Small intestine (tissue), 7 donors: ENCODE results near the gene REPS2. TPM values are rescaled to one million over a fixed set of nuclear protein-coding genes. Genes with fewer than 3 reads are reported as not detected.

ENCODE experiments used
- DNase-seq, 2 donors: peaks; one replicate each; pipeline versions ENCODE4 v3.0.0 to v3.0.0-alpha.2; 2013
- FAIRE-seq: peaks from 2 replicates; lab custom pipeline; 2012; peaks lifted over from hg19 to GRCh38; lab: Jason Lieb, UNC
- H3K27ac ChIP-seq, 3 donors: one replicate each; pipeline ENCODE4 v1.5.1; 2013; ENCODE audit warnings: low read length in 2 of 3, mild to moderate bottlenecking in 2 of 3, control low read depth in 1 of 3, inconsistent platforms in 1 of 3, low read depth in 1 of 3, moderate library complexity in 1 of 3
- H3K27me3 ChIP-seq, 3 donors: one replicate each; pipeline ENCODE4 v1.6.1; 2013; ENCODE audit warnings: low read length in 3 of 3, inconsistent platforms in 1 of 3; ENCODE audit not compliant: control insufficient read depth in 3 of 3, insufficient read depth in 3 of 3
- H3K36me3 ChIP-seq, 3 donors: one replicate each; pipeline ENCODE4 v1.6.1; 2013; ENCODE audit warnings: low read length in 3 of 3, inconsistent platforms in 1 of 3, low read depth in 1 of 3, mild to moderate bottlenecking in 1 of 3, moderate library complexity in 1 of 3; ENCODE audit not compliant: control insufficient read depth in 3 of 3, insufficient read depth in 2 of 3
- H3K4me1 ChIP-seq, 3 donors: one replicate each; pipeline ENCODE4 v1.6.1; 2013; ENCODE audit warnings: low read length in 2 of 3, inconsistent platforms in 1 of 3, low read depth in 1 of 3, mild to moderate bottlenecking in 1 of 3, moderate library complexity in 1 of 3; ENCODE audit not compliant: control insufficient read depth in 3 of 3, insufficient read depth in 2 of 3
- H3K4me3 ChIP-seq, 3 donors: one replicate each; pipeline ENCODE4 v1.5.1; 2013; ENCODE audit warnings: low read length in 3 of 3, control low read depth in 1 of 3, inconsistent platforms in 1 of 3, low read depth in 1 of 3, mild to moderate bottlenecking in 1 of 3, moderate library complexity in 1 of 3
- H3K9me3 ChIP-seq, 2 donors: one replicate each; pipeline ENCODE4 v1.6.1; 2013; ENCODE audit warnings: low read depth in 1 of 2, low read length in 1 of 2; ENCODE audit not compliant: control insufficient read depth in 2 of 2, insufficient read depth in 1 of 2
- WGBS, 3 donors: extraction: QIAGEN DNeasy Blood & Tissue Kit; methylation state at CpG; one replicate each; pipeline ENCODE4 v1.1.7; 2013; 5-methylcytosine and 5-hydroxymethylcytosine counted together
- polyA plus RNA-seq, 4 donors: library from polyadenylated mRNA; stranded (reverse) in 3 of 4; unstranded in 1 of 4; fragments of 200-250 nt in 3 of 4; fragments of 120-200 nt in 1 of 4; gene quantifications; one replicate each; pipeline versions ENCODE4 v1.2.1 to v1.2.3, GENCODE V29; 2013
- donor health status: healthy with polysubstance abuse.
- donor health status: control.
- donor health status: control.
- donor health status: Bipolar disorder and iron deficiency.
- donor health status: healthy.

The REPS2 gene
- polyA plus RNA-seq, 4 donors: 1.3 to 8.3 (median 3.2) TPM

- Histone ChIP-seq H3K4me3 (no peak overlapping the region), H3K36me3 (no peaks in the 10 kb centered on the region), H3K4me1 (no peaks in the 10 kb centered on the region), H3K27me3 (no peaks in the 10 kb centered on the region), H3K27ac (no peak overlapping the region), H3K9me3 (no peaks in the 10 kb centered on the region)
- FAIRE-seq (no peak), DNase-seq (no peak)
- 49 to 70% (median 57%) methylated on average over 5 of the region's 5 CpGs for WGBS, 3 donors
These were observed 107.0 kb downstream of the REPS2 start for GRCh38 chrX:17053502-17053901.

GRCh38 chrX:17056868-17057608 lies 110.6 kb downstream of the REPS2 start:
- no peaks in the 10 kb centered on the region for H3K36me3 ChIP-seq
- H3K27me3 ChIP-seq: no peaks in the 10 kb centered on the region
- no peak for DNase-seq
- WGBS, 3 donors: 49 to 70% (median 51%) methylated on average over 2 of the region's 2 CpGs
- no peak overlapping the region for H3K27ac ChIP-seq
- FAIRE-seq: no peak
- no peak overlapping the region for H3K4me3 ChIP-seq
- H3K9me3 ChIP-seq: no peaks in the 10 kb centered on the region
- H3K4me1 ChIP-seq: no peaks in the 10 kb centered on the region

GRCh38 chrX:17062065-17062464 lies 115.6 kb downstream of the REPS2 start:
- Histone ChIP-seq H3K9me3 (no peaks in the 10 kb centered on the region), H3K36me3 (no peaks in the 10 kb centered on the region), H3K4me3 (no peak overlapping the region), H3K4me1 (no peaks in the 10 kb centered on the region), H3K27ac (no peak overlapping the region), H3K27me3 (no peaks in the 10 kb centered on the region)
- FAIRE-seq (no peak), DNase-seq (no peak)

GRCh38 chrX:17065100-17065499 lies 118.6 kb downstream of the REPS2 start:
- H3K27me3 ChIP-seq: no peaks in the 10 kb centered on the region
- H3K4me1 ChIP-seq: no peaks in the 10 kb centered on the region
- FAIRE-seq (no peak), DNase-seq (no peak)
- H3K27ac ChIP-seq: no peak overlapping the region
- no peak overlapping the region for H3K4me3 ChIP-seq
- WGBS, 3 donors: 86 to 89% (median 87%) methylated on average over 5 of the region's 5 CpGs
- no peaks in the 10 kb centered on the region for H3K9me3 ChIP-seq
- H3K36me3 ChIP-seq: no peaks in the 10 kb centered on the region

GRCh38 chrX:17067534-17067933 lies 121.1 kb downstream of the REPS2 start:
- Histone ChIP-seq H3K36me3 (no peaks in the 10 kb centered on the region), H3K9me3 (no peaks in the 10 kb centered on the region), H3K4me1 (no peaks in the 10 kb centered on the region), H3K27me3 (no peaks in the 10 kb centered on the region), H3K4me3 (no peak overlapping the region), H3K27ac (no peak overlapping the region)
- DNase-seq (no peak), FAIRE-seq (no peak)
- 42 to 83% (median 82%) methylated on average over 1 of the region's 1 CpG for WGBS, 3 donors

GRCh38 chrX:17072301-17072700 lies 125.8 kb downstream of the REPS2 start:
- DNase-seq (no peak), FAIRE-seq (no peak)
- H3K27ac ChIP-seq: no peak overlapping the region
- 66 to 91% (median 91%) methylated on average over 1 to 2 of the region's 2 CpGs for WGBS, 3 donors
- H3K36me3 ChIP-seq: no peaks in the 10 kb centered on the region
- no peak overlapping the region for H3K4me3 ChIP-seq
- H3K27me3 ChIP-seq: no peaks in the 10 kb centered on the region
- no peaks in the 10 kb centered on the region for H3K4me1 ChIP-seq
- H3K9me3 ChIP-seq: no peaks in the 10 kb centered on the region

GRCh38 chrX:17072721-17073230 lies 126.3 kb downstream of the REPS2 start:
- 49 to 79% (median 71%) methylated on average over 3 of the region's 3 CpGs for WGBS, 3 donors
- H3K9me3 ChIP-seq: no peaks in the 10 kb centered on the region
- no peak for FAIRE-seq

GRCh38 chrX:17075004-17075403 lies 128.5 kb downstream of the REPS2 start:
- Histone ChIP-seq H3K27me3 (no peaks in the 10 kb centered on the region), H3K27ac (no peak overlapping the region), H3K4me3 (no peak overlapping the region), H3K4me1 (no peaks in the 10 kb centered on the region), H3K9me3 (no peaks in the 10 kb centered on the region), H3K36me3 (no peaks in the 10 kb centered on the region)
- 56 to 70% (median 70%) methylated on average over 2 of the region's 2 CpGs for WGBS, 3 donors
- FAIRE-seq (no peak), DNase-seq (no peak)

More at GRCh38 chrX:17072721-17073230, 126.3 kb downstream of the REPS2 start:
- DNase-seq: no peak
- no peak overlapping the region for H3K27ac ChIP-seq
- no peaks in the 10 kb centered on the region for H3K4me1 ChIP-seq
- no peak overlapping the region for H3K4me3 ChIP-seq
- no peaks in the 10 kb centered on the region for H3K36me3 ChIP-seq
- H3K27me3 ChIP-seq: no peaks in the 10 kb centered on the region

GRCh38 chrX:17077361-17077760 lies 130.9 kb downstream of the REPS2 start:
- Histone ChIP-seq H3K27me3 (no peaks in the 10 kb centered on the region), H3K9me3 (no peaks in the 10 kb centered on the region), H3K4me3 (no peak overlapping the region), H3K4me1 (no peaks in the 10 kb centered on the region), H3K27ac (no peak overlapping the region), H3K36me3 (no peaks in the 10 kb centered on the region)
- FAIRE-seq (no peak), DNase-seq (no peak)
- WGBS, 3 donors: 73 to 80% (median 74%) methylated on average over 6 of the region's 6 CpGs
